ENCODE results near the gene IQGAP1. TPM values are rescaled to one million over a fixed set of nuclear protein-coding genes. Genes with fewer than 3 reads are reported as not detected.
A peak's percentile ranks its signal among the peaks of the same experiment; 100 is the strongest.

IQGAP1 gene
- total and polyA plus RNA-seq, 2 of the 13 experiments (the other 11 are each of a cell fraction or from before 2014, with no cell fraction given), result 29.5 to 37.9 TPM

GRCh38 chr15:90529011-90529370 is 140.9 kb downstream of the IQGAP1 start (continued):
- TF ChIP-seq ZNF276 (CRISPR knock-in tag; IDR thresholded peaks at IDR 0.05; ENCODE audit: low read depth) (no peak), NR2C2 (CRISPR knock-in tag; IDR thresholded peaks at IDR 0.05; ENCODE audit: borderline replicate concordance) (peak; percentile 5; the same call in 1 of the 2 replicates), NR2F6 (IDR thresholded peaks at IDR 0.05) (peak; percentile 53), NR2F6 (CRISPR knock-in tag; IDR thresholded peaks at IDR 0.05) (peak; percentile 70), FOXC1 (CRISPR knock-in tag; IDR thresholded peaks at IDR 0.05; ENCODE audit: borderline replicate concordance) (0 out of 2 replicates have a peak, but pooled peaks have one; percentile 35), ZMYM3 (CRISPR knock-in tag; IDR thresholded peaks at IDR 0.05) (peak; percentile 59), ZMAT3 (CRISPR knock-in tag; conservative IDR thresholded peaks at IDR 0.05) (0 out of 2 replicates have a peak, but pooled peaks have one; percentile 10), CCDC6 (CRISPR knock-in tag; IDR thresholded peaks at IDR 0.05) (no peak), HNF1B (CRISPR knock-in tag; IDR thresholded peaks at IDR 0.05) (0 out of 2 replicates have a peak, but pooled peaks have one; percentile 31), HMGXB4 (CRISPR knock-in tag; IDR thresholded peaks at IDR 0.05; ENCODE audit: borderline replicate concordance in 1 of 2, low read depth in 1 of 2) (peak in 1 of 2 experiments; percentile 29; a peak in 2 of 4 replicates), HNRNPH1 (optimal IDR thresholded peaks at IDR 0.05; ENCODE audit: low read depth, low read length) (no peak), HNRNPL (IDR thresholded peaks at IDR 0.05; ENCODE audit: low read depth, low read length) (0 out of 2 replicates have a peak, but pooled peaks have one; percentile 42), ZNF350 (CRISPR knock-in tag; IDR thresholded peaks at IDR 0.05; ENCODE audit: borderline replicate concordance, low read depth) (0 out of 2 replicates have a peak, but pooled peaks have one; percentile 36), THAP8 (CRISPR knock-in tag; IDR thresholded peaks at IDR 0.05; ENCODE audit: borderline replicate concordance) (no peak), NFE2L2 (IDR thresholded peaks at IDR 0.05; ENCODE audit: low read length) (no peak), ZNF501 (CRISPR knock-in tag; IDR thresholded peaks at IDR 0.05) (0 out of 2 replicates have a peak, but pooled peaks have one; percentile 10), ZKSCAN1 (IDR thresholded peaks at IDR 0.05; ENCODE audit: low read length) (no peak), BCL3 (CRISPR knock-in tag; IDR thresholded peaks at IDR 0.05) (peak; percentile 15; the same call in 1 of the 2 replicates)

All from HepG2 (cell line).